ENCODE data around the gene FSTL5. TPM values are rescaled to one million over a fixed set of nuclear protein-coding genes. Genes with fewer than 3 reads are reported as not detected.

Gene FSTL5
- total and polyA plus RNA-seq, 10 of the 15 experiments (the other 5 are each of a cell fraction or from before 2014, with no cell fraction given), result 0.04 to 2.4 (median 0.08) TPM; not detected in 4

DNA sequence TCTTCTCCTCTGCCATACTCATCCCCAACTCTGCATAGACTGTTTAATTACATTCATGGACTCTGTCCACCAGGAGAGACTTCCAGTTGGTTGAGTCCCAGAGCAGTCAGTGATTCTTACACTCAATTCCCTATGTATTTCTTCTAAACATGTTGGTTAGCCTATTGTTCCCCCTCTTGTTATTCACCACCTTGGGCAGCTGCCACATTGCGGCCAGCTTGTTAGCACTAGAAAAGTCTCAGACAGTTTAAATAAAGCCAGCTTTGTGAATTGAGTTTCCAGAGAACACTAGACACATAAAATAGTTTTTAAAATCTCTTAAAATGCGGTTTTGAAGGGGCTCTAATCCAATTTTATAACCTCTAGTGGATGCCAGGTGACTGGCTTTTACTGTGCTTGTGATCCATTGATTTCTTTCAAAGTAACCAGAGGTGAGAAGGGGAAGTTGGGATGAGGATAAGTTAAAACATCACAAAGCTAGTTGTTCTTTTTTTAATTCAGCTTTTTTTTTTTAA is 827.7 kb downstream of the FSTL5 start:
- Histone ChIP-seq H3K9me3 (replicated peaks; ENCODE audit: control insufficient read depth, insufficient read depth, low read length) (no peaks in the 10 kb centered on the region), H3K27me3 (replicated peaks in 1 of 2; ENCODE audit: control insufficient read depth in 2 of 2, insufficient read depth in 2 of 2, low read length in 1 of 2) (no peaks in the 10 kb centered on the region; a peak in 1 of 4 replicates), H3K4me1 (ENCODE audit: control insufficient read depth, insufficient read depth, low read length) (no peaks in the 10 kb centered on the region), H3K36me3 (ENCODE audit: control insufficient read depth in 2 of 2, insufficient read depth in 2 of 2, low read length in 1 of 2) (no peaks in the 10 kb centered on the region), H3K4me3 (no peak overlapping the region), H3K9ac (ENCODE audit: control insufficient read depth, insufficient read depth, low read length) (no peak overlapping the region), H3K27ac (ENCODE audit: control insufficient read depth, insufficient read depth) (no peak overlapping the region), H4K20me1 (ENCODE audit: control insufficient read depth, insufficient read depth) (no peaks in the 10 kb centered on the region), H3K4me2 (ENCODE audit: control insufficient read depth, insufficient read depth) (no peak overlapping the region), H3K79me2 (ENCODE audit: control insufficient read depth, insufficient read depth, low read length) (no peaks in the 10 kb centered on the region), H2AFZ (ENCODE audit: control insufficient read depth, low read depth, low read length) (no peak overlapping the region)
- no TSS peak for BruUV-seq (replicated peaks)
- DNase-seq (ENCODE audit: low read depth, low spot score), result no peak
- no peak for FAIRE-seq
- ChIA-PET SMC1A (ENCODE audit: uncharacterized antibody, unreplicated experiment) (interaction anchor here (1.1 to 1.3 kb wide), 3 partner anchors 11 to 12 kb away, joined by 3 to 4 read pairs (median 4); no protein-coding TSS in a partner anchor), POLR2A (interaction anchor here (0.6 kb wide), 1 partner anchor 74 kb away, joined by 4 read pairs; no protein-coding TSS in a partner anchor), RAD21 (ENCODE audit: unreplicated experiment) (no interaction called here), CTCF (no interaction called here)
- 0% methylated on average over 2 of the region's 2 CpGs for WGBS (ENCODE audit: insufficient coverage, insufficient replicate concordance, low lambda C conversion rate, missing lambda C conversion rate)
- no peak for TF ChIP-seq KAT2A (conservative IDR thresholded peaks at IDR 0.05; ENCODE audit: control insufficient read depth, low read depth, low read length)
- TF ChIP-seq STAT1 (conservative IDR thresholded peaks at IDR 0.05), result no peak
- TF ChIP-seq MYC (IDR thresholded peaks at IDR 0.05; ENCODE audit: insufficient read depth, insufficient read length, insufficient replicate concordance, low read length, severe bottlenecking), result no peak
- TF ChIP-seq, protein P1, sequence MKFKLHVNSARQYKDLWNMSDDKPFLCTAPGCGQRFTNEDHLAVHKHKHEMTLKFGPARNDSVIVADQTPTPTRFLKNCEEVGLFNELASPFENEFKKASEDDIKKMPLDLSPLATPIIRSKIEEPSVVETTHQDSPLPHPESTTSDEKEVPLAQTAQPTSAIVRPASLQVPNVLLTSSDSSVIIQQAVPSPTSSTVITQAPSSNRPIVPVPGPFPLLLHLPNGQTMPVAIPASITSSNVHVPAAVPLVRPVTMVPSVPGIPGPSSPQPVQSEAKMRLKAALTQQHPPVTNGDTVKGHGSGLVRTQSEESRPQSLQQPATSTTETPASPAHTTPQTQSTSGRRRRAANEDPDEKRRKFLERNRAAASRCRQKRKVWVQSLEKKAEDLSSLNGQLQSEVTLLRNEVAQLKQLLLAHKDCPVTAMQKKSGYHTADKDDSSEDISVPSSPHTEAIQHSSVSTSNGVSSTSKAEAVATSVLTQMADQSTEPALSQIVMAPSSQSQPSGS (IDR thresholded peaks at IDR 0.05; ENCODE audit: low read length), result no peak
- no peak for TF ChIP-seq ELK1 (IDR thresholded peaks at IDR 0.05; ENCODE audit: low read depth, low read length)
- no peak for TF ChIP-seq LARP7 (IDR thresholded peaks at IDR 0.05)
- no peak for TF ChIP-seq ZNF207 (IDR thresholded peaks at IDR 0.05; ENCODE audit: borderline replicate concordance)
- no peak for TF ChIP-seq KLF5 (IDR thresholded peaks at IDR 0.05; ENCODE audit: partially characterized antibody)
- no peak for TF ChIP-seq RAD51 (IDR thresholded peaks at IDR 0.05)
- no peak for TF ChIP-seq SPI1 (IDR thresholded peaks at IDR 0.05; ENCODE audit: borderline replicate concordance, insufficient read depth, low read depth, low read length)
- TF ChIP-seq BCL11A (IDR thresholded peaks at IDR 0.05; ENCODE audit: low read depth, low read length), result no peak
- no peak for TF ChIP-seq ATF3 (IDR thresholded peaks at IDR 0.05; ENCODE audit: borderline replicate concordance, extremely low read depth, low read depth, low read length)
- no peak for TF ChIP-seq STAT3 (IDR thresholded peaks at IDR 0.05; ENCODE audit: low read depth, low read length)
- no peak for TF ChIP-seq POLR2AphosphoS2 (IDR thresholded peaks at IDR 0.05; ENCODE audit: low read depth, low read length)
- TF ChIP-seq HDGF (IDR thresholded peaks at IDR 0.05), result no peak
- TF ChIP-seq, protein P2, sequence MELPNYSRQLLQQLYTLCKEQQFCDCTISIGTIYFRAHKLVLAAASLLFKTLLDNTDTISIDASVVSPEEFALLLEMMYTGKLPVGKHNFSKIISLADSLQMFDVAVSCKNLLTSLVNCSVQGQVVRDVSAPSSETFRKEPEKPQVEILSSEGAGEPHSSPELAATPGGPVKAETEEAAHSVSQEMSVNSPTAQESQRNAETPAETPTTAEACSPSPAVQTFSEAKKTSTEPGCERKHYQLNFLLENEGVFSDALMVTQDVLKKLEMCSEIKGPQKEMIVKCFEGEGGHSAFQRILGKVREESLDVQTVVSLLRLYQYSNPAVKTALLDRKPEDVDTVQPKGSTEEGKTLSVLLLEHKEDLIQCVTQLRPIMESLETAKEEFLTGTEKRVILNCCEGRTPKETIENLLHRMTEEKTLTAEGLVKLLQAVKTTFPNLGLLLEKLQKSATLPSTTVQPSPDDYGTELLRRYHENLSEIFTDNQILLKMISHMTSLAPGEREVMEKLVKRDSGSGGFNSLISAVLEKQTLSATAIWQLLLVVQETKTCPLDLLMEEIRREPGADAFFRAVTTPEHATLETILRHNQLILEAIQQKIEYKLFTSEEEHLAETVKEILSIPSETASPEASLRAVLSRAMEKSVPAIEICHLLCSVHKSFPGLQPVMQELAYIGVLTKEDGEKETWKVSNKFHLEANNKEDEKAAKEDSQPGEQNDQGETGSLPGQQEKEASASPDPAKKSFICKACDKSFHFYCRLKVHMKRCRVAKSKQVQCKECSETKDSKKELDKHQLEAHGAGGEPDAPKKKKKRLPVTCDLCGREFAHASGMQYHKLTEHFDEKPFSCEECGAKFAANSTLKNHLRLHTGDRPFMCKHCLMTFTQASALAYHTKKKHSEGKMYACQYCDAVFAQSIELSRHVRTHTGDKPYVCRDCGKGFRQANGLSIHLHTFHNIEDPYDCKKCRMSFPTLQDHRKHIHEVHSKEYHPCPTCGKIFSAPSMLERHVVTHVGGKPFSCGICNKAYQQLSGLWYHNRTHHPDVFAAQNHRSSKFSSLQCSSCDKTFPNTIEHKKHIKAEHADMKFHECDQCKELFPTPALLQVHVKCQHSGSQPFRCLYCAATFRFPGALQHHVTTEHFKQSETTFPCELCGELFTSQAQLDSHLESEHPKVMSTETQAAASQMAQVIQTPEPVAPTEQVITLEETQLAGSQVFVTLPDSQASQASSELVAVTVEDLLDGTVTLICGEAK (IDR thresholded peaks at IDR 0.05; ENCODE audit: borderline replicate concordance), result no peak
- no peak for TF ChIP-seq WRNIP1 (IDR thresholded peaks at IDR 0.05; ENCODE audit: borderline replicate concordance, low read depth, low read length)
- ATAC-seq, result no peak
- in situ Hi-C loops (cut with MboI) (no loop called here), intact Hi-C loops (cut with micrococcal nuclease; ENCODE audit: unreplicated experiment) (no loop called here)

Data from GM12878 (cell line).